Left colon (tissue), 2 donors: ENCODE data around the gene GTF3C5. TPM values are rescaled to one million over a fixed set of nuclear protein-coding genes. Genes with fewer than 3 reads are reported as not detected.
"Not testable (repeated sequence)": the region's sequence is repeated elsewhere in the genome, so short reads cannot be mapped to it uniquely, and the experiment has no call there.

Experiments used
- ATAC-seq: fragments of 200-7000 bp; cut with Tn5 transposase; one replicate; pipeline ENCODE4 v1.9.1; 2020; ENCODE audit warnings: mild to moderate bottlenecking, moderate library complexity
- DNase-seq, 2 donors: peaks; one replicate each; pipeline ENCODE4 v3.0.0-alpha.2; 2020
- intact Hi-C, 2 donors: fragments of 100-400 bp; cut with DNase I in 1 of 2; cut with micrococcal nuclease in 1 of 2; formaldehyde crosslinking; loops; one replicate each; pipeline versions ENCODE4 v1.11.2 to v1.14.0; 2022; cut with DNase I, micrococcal nuclease
- total RNA-seq, 2 donors: library from RNA; stranded (reverse); fragmentation: NEBNext Ultra II Directional; extraction: Animal tissue kit (Norgen Biotek cat#: 25700); gene quantifications; one replicate each; pipeline ENCODE4 v1.2.1, GENCODE V29; 2021
- donor health status: DM: no; HTN: no; CAD: no.
- donor health status: DM: yes; HTN: yes; CAD: no.

Gene GTF3C5
- total RNA-seq, 2 donors from 2014 or later: 39.0 to 44.4 TPM

- no peak for DNase-seq
- no peak for ATAC-seq
- intact Hi-C loops: no loop called here
Measured at GRCh38 chr9:133014696-133015095, 16.1 kb upstream of the GTF3C5 start.

- peak; percentile 67 for ATAC-seq
- intact Hi-C loops: no loop called here
Measured at GRCh38 chr9:133023117-133023890, 7.5 kb upstream of the GTF3C5 start.

DNA sequence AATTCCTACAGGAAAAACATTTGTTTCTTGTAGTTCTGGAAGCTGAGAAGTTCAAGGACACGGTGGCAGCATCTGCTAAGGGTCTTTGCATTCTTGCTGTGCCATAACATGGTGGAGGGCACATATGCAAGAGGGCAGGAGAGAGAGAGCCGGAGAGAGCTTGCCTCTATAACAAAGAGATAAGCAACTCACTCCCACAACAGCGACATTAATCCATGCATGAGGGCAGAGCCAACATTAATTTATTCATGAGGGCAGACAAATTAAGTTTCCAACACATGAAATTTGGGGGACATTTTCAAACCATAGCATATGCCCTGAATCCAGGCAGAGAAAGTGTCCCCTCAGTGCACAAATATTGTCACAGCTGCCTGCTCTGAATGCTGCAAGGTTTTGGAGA, 4.4 kb upstream of the GTF3C5 start:
- ATAC-seq (no peak), DNase-seq (no peak)
- intact Hi-C loops: no loop called here

More at GRCh38 chr9:133023117-133023890, 7.5 kb upstream of the GTF3C5 start:
- peak; percentile 64 to 78 for DNase-seq

DNA sequence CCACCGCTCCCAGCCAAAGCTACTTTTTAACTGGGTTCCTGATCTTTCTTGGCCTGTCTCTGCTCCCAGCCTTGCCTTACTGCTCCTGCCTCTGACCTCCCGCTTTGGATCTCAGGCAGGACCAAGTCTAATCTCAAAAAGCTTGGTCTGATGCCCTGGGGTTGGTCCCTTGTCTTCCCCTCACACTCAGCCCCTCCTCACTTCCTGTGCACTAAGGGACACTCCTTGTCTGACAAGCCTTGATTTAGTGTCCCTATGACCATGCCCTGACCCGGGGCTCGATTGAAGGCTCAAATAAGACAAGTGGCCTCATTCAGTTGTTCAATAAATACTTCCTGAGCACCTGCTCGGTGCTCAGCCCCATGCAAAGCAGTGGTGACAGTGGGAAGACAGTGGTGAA, 3.7 kb upstream of the GTF3C5 start:
- intact Hi-C loops: no loop called here
- DNase-seq: no peak
- no peak for ATAC-seq

- DNase-seq: no peak
- intact Hi-C loops: no loop called here
- no peak for ATAC-seq
Measured at GRCh38 chr9:133028221-133028620, 2.6 kb upstream of the GTF3C5 start.

DNA sequence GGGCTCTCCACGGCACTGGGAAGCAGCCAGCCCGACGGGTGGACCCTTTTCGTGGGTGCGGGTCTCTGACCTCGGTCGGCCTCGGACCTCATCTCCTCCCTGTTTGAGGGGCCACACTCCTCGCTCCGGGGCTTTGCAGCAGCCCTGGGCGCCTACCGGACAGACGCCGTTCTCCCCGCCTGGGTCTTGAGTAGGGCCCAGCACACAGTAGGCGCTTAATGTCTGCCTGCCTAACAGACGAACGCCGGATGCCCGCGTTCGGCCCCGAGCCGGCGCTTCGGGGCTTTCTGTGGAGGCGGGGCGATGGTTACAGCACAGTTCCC, 842 bp upstream of the GTF3C5 start:
- intact Hi-C loops: loop anchor here in 1 of 2 donors (10.0 kb wide), 1 partner anchor 115 kb away; no protein-coding TSS in a partner anchor
- DNase-seq: no peak
- peak; percentile 15 for ATAC-seq

DNA sequence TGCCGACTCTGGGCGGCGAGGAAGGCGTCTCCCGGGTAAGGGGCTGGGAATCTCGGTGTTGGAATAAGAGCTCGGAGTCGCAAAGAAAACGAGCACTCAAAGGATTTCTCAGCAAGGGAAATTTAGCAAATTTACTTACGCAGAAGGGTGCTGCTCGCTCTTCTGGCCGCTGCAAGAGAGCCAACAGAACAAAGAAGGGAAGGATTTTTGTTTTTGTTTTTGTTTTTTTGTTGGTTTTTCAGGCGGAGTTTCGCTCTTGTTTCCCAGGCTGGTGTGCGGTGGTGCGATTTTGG, 279 bp downstream of the GTF3C5 start:
- no peak for ATAC-seq
- intact Hi-C loops: loop anchor here in 1 of 2 donors (10.0 kb wide), 1 partner anchor 114 kb away; no protein-coding TSS in a partner anchor
- DNase-seq: no peak

DNA sequence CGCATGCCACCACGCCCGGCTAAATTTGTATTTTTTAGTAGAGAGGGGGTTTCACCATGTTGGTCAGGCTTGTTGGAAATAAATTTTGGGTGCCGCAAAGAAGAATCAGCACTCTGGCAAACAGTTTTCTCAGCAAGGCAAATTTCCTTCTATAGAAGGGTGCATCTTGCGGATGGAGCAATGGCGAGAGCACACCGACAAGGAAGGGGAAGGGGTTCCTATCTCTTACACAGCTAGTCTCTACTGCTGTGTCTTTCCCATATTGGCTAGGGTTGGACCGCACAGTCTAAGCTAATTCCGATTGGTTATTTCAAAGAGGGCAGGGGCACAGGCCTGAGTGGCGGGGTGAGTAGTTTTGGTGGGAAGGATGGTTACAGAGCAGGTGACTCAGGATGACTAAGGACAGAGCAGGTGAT, 707 bp downstream of the GTF3C5 start:
- intact Hi-C loops: loop anchor here in 1 of 2 donors (10.0 kb wide), 1 partner anchor 113 kb away; no protein-coding TSS in a partner anchor
- DNase-seq (no peak), ATAC-seq (no peak)

- intact Hi-C loops: loop anchor here in 1 of 2 donors (10.0 kb wide), 1 partner anchor 113 kb away; no protein-coding TSS in a partner anchor
- DNase-seq: no peak
- no peak for ATAC-seq
Measured at GRCh38 chr9:133032171-133032570, 1.4 kb downstream of the GTF3C5 start.

DNA sequence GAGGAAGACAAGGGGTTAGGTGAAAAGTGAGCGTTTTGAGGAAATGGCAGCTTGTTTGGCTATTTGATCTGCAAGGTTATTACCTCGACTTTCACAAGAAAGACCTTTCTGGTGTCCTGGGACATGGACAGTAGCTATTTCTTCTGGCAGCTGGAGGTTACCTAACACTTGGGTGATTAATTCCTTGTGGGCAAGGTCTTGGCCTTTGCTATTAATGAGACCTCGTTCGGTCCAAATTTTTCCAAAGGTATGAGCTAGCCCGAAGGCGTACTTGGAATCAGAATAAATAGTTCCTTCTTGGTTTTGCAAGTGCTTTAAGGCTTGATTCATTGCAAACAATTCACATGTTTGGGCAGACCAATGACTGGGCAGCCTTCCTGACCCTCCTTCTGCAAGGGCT, 4.9 kb downstream of the GTF3C5 start:
- DNase-seq (no peak), ATAC-seq (no peak)
- intact Hi-C loops: loop anchor here in 1 of 2 donors (10.0 kb wide), 1 partner anchor 109 kb away; no protein-coding TSS in a partner anchor

GRCh38 chr9:133037775-133038515, 7.1 kb downstream of the GTF3C5 start:
- no peak for ATAC-seq
- intact Hi-C loops: loop anchor here in 1 of 2 donors (10.0 kb wide), 1 partner anchor 107 kb away; no protein-coding TSS in a partner anchor
- DNase-seq: no peak

- peak in 1 of 2 donors; percentile 50 for DNase-seq
- ATAC-seq, intact Hi-C loops: not testable (repeated sequence)
Measured at GRCh38 chr9:133040892-133041479, 10.2 kb downstream of the GTF3C5 start.

DNA sequence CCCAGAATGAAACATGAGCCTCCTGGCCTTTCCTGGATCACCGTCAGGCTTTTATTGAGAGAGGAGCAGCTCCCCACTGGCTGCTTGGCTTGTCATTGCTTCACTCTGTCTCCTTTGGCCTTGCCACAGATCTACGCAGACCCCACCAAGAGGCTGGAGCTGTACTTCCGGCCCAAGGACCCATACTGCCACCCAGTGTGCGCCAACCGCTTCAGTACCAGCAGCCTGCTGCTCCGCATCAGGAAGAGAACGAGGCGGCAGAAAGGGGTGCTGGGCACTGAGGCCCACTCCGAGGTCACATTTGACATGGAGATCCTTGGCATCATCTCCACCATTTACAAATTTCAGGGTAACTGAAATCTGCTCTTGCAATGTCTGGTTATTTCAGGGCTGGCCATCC, 11.2 kb downstream of the GTF3C5 start:
- intact Hi-C loops: no loop called here
- ATAC-seq (no peak), DNase-seq (no peak)

- DNase-seq (no peak), ATAC-seq (no peak)
- intact Hi-C loops: no loop called here
Measured at GRCh38 chr9:133042676-133043075, 11.9 kb downstream of the GTF3C5 start.

DNA sequence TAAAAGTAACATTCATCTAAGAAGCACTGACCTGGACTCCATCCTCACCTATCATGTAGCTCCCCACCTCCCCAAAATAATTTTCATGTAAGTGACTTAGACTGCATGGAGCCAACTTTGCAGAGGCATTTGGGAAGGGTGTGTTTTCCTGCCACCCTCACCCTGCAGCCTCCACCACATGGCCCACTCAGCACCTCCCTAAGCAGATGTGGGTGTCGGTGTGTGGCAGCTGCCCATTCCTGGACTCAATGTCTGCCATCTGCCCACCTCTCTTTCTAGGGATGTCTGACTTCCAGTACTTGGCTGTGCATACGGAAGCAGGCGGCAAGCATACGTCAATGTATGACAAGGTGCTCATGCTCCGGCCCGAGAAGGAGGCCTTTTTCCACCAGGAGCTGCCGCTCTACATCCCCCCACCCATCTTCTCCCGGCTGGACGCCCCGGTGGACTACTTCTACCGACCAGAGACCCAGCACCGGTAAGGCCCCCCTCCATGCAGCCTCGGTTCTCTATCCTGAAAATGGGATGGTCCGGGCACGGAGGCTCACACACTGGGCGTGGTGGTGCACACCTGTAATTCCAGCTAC, 12.7 kb downstream of the GTF3C5 start:
- no peak for ATAC-seq
- intact Hi-C loops: no loop called here
- DNase-seq: no peak

- ATAC-seq: no peak
- DNase-seq: no peak
- intact Hi-C loops: no loop called here
Measured at GRCh38 chr9:133044125-133044524, 13.3 kb downstream of the GTF3C5 start.

GRCh38 chr9:133044661-133045060, 13.9 kb downstream of the GTF3C5 start:
- intact Hi-C loops: no loop called here
- DNase-seq (no peak), ATAC-seq (no peak)

- intact Hi-C loops: no loop called here
- DNase-seq: no peak
Measured at GRCh38 chr9:133045132-133045531, 14.3 kb downstream of the GTF3C5 start.

DNA sequence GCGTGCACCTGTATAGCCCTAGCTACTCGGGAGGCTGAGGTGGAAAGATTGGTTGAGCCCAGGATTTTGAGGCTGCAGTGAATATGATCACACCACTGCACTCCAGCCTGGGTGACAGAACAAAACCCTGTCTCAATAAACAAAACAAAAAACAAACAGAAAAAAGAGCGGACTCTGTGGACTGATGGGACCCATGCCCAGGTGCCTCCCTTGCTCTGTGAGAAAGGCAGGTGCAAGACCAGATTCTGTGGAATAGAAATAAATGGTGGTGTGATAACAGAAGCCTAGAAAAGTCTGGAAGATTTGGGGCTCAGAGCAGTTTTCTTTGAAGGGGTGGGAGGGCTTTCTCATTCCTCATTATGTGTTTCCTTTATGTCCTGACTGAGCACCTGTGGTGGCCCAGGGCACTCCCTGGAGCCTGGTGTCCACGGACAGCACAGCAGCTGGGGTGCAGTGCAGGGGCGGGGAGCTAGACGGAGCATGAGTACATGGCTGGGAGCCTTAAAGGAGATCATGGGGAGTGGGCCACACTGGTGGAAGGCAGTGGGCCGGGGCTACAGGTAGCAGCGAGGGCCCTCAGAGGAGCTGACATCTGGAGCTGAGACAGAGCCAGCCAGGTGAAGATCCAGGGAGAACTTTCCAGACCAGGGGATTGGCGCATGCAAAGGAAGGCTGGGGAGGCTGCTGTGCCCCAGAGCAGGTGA, 15.6 kb downstream of the GTF3C5 start:
- no peak for ATAC-seq
- intact Hi-C loops: no loop called here

More at GRCh38 chr9:133045132-133045531, 14.3 kb downstream of the GTF3C5 start:
- no peak for ATAC-seq

More for the DNA sequence above, 15.6 kb downstream of the GTF3C5 start:
- DNase-seq: no peak
